Stimulated activated naive CD8-positive, alpha-beta T cell treated with anti-CD3 and anti-CD28 coated beads, Interleukin-15, amount 100 ng/mL, for 72 hours (primary cell): ENCODE data around the gene SLC4A9.
A peak's percentile ranks its signal among the peaks of the same experiment; 100 is the strongest.

Source experiments
- ATAC-seq: fragments of 150-1000 bp; cut with Tn5 transposase; 2 replicates; pipeline ENCODE4 v1.10.0; 2021; ENCODE audit warnings: mild to moderate bottlenecking, moderate library complexity
- DNase-seq, 2 donors: peaks; one replicate each; pipeline ENCODE4 v3.0.0; 2021 to 2022
- H3K27ac Mint-ChIP-seq, 2 donors: one replicate each; pipeline ENCODE4 v1.8.0; 2022; ENCODE audit warnings: mild to moderate bottlenecking in 2 of 2, mixed read lengths in 2 of 2, moderate library complexity in 2 of 2
- H3K27me3 Mint-ChIP-seq: one replicate; pipeline ENCODE4 v1.8.0; 2022; ENCODE audit warnings: mixed read lengths
- H3K4me1 Mint-ChIP-seq: one replicate; pipeline ENCODE4 v1.8.0; 2022; ENCODE audit warnings: mild to moderate bottlenecking, mixed read lengths
- H3K4me3 Mint-ChIP-seq, 2 donors: one replicate each; pipeline ENCODE4 v1.8.0; 2022; ENCODE audit warnings: mild to moderate bottlenecking in 2 of 2, mixed read lengths in 2 of 2, moderate library complexity in 1 of 2
- H3K9me3 Mint-ChIP-seq, 2 donors: one replicate each; pipeline ENCODE4 v1.8.0; 2022; ENCODE audit warnings: mixed read lengths in 2 of 2

The SLC4A9 gene

DNA sequence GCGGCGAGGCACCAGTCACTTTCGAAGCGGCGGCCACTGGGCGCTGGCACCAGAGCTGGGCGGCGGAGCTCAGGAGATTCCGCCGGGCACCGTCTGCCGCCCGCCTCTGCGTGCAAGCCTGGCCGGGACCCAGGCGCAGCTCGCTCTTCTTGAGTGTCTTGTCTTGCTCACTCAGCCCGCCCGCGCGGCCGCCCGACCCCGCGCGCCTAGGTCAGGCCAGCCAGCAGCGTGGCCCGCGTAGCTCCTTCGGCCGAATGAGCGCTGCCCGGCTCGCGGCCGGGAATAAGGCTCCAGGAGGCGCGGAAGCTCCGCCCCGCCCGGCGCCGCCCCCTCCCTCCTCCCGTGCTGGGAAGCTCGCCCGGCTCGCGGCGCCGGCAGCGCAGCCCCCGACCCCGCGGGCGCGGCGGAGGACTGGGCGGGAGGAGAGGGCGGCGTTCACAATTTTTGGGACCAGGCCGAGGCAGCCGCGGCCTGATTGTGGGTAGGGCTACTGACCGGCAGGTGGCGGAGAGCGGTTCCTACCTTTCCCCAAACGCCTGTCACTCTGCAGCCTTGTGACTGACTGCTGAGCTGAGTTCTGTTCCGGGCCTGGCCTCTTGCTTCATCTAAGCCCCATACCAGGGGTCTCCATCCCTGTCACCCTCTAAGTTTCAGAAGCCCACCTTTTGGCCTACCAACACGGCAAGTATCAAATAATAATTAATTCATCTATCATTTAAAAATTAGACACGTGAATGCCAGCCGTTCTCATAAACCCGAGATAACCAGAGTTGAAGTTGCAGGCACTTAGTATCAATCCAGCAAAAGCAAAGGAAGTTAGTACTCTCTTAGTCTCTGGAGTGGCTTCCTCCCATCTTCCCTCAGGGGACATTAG lies 13.4 kb upstream of the SLC4A9 start, which contains the start of gene HBEGF:
HBEGF (minus strand) TSS at position 256 of the 874 bp plus-strand sequence. CDS start 275 bp downstream, outside the sequence.
- peak within 1 kb of the TSS in 1 of 2 donors; percentile 21 for H3K27ac Mint-ChIP-seq
- peaks cover 47% of the 10 kb centered on the region for H3K27me3 Mint-ChIP-seq
- H3K4me1 Mint-ChIP-seq: peaks cover 53% of the 10 kb centered on the region

DNA sequence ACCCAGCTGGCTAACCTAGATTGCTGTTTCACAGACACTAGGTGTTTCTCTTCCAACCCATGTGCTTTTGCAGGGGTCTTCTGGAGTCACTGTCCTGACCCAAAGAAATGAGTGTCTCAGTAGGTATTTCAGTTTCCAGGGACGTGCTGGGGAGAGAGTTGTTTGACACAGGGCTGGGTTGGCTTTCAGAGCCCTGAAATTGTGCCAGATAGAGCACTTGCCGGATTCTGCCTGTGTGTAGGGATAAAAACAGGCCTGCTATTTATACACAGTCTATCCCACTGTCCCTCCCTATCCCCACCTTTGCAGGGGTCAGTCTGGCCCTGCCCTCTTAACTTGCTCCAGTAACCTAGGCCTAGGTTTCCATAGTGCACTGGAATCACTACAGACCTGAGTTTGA lies 12.6 kb upstream of the SLC4A9 start:
- no peak for DNase-seq
- peak overlapping the region in 1 of 2 donors; percentile 30 for H3K27ac Mint-ChIP-seq
- peak overlapping the region; percentile 35 to 84 for H3K4me3 Mint-ChIP-seq
- peaks cover 45% of the 10 kb centered on the region for H3K4me1 Mint-ChIP-seq
- H3K27me3 Mint-ChIP-seq: peaks cover 47% of the 10 kb centered on the region
- ATAC-seq: no peak
- no peaks in the 10 kb centered on the region for H3K9me3 Mint-ChIP-seq

More for the DNA sequence above, 13.4 kb upstream of the SLC4A9 start, which contains the start of gene HBEGF:
- Mint-ChIP-seq H3K4me3 (peak within 1 kb of the TSS; percentile 84 to 86), H3K9me3 (no peaks in the 10 kb centered on the region)
- ATAC-seq (peak; percentile 68), DNase-seq (peak; percentile 53 to 65)

DNA sequence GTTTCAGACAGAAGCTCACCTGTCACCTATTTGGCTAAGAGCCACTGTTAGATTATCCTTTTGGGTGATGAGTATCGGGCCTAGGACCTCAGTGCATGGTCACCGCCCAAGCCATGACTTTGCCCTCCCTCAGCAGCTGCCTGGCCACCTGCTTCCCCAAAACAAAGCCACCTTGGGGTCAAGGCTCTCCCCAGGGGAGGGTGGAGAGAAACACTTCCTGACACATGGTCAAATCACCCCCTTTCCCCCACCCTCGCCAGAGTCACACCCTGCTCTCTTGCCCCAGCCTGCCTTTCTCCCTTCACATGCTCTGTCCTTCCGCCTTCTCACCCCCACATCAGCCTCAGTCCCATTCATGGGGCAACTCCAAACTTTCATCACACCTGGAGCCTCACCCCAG lies 11.9 kb upstream of the SLC4A9 start:
- no peak overlapping the region for H3K4me3 Mint-ChIP-seq
- peaks cover 38% of the 10 kb centered on the region for H3K4me1 Mint-ChIP-seq
- H3K27me3 Mint-ChIP-seq: peaks cover 47% of the 10 kb centered on the region
- no peak for ATAC-seq
- no peak for DNase-seq
- no peak overlapping the region for H3K27ac Mint-ChIP-seq
- no peaks in the 10 kb centered on the region for H3K9me3 Mint-ChIP-seq

DNA sequence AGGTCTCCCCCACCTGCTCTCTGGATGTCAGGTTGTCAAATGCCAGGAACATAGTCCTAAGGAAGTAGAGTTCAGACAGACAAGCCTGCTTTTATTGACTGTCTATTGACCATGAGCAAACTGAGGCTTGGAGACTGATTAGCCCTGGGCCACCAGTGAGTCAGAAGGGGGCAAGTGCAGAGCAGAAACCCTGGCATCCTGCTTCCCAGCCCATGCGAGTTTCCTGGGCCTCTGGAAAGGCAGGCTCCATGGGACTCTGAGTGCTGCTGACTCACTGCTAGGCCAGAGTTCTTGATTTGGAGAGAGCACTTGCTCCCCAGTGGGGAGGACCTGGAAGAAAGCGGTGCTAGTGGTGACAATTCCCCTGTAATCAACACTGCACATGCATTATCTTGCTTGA lies 10.8 kb upstream of the SLC4A9 start:
- DNase-seq (no peak), ATAC-seq (no peak)
- Mint-ChIP-seq H3K4me3 (no peak overlapping the region), H3K27ac (no peak overlapping the region), H3K9me3 (no peaks in the 10 kb centered on the region), H3K27me3 (peaks cover 47% of the 10 kb centered on the region), H3K4me1 (peaks cover 26% of the 10 kb centered on the region)

DNA sequence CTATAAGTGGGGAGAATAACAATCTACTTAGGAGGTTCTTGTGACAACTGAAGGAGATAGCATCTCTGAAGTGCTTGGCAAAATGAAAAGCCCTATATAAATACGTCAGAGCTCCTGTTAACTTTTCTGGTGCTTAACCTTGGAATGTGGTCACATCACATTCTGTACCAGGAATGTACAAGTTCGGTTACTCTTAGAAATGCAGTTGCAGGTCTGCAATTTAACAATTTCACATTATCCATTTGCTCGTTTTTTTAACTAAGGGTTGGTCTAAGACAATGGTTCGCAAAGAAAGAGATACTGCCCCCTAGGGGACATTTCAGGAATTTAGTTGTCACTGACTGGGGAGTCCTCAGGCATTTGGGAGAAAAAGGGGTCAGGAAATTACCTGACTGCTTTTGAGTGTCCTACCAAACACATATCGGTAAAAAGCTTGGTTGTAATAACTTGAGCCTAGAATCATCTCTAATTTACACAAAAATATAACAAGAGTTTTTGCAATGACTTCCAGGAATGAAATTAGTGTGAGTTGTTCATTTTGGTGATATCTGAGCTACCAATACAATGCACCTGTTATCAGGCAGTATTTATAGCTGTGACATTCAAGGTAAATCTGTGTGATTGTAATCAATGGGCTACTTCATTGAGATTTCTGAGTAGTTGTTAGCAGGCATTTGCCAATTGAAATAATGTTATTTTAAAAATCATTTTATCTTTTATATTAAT lies 8.2 kb upstream of the SLC4A9 start:
- Mint-ChIP-seq H3K4me1 (peaks cover 6% of the 10 kb centered on the region), H3K4me3 (no peak overlapping the region), H3K27me3 (peaks cover 38% of the 10 kb centered on the region), H3K27ac (no peak overlapping the region), H3K9me3 (no peaks in the 10 kb centered on the region)
- ATAC-seq (peak; percentile 83), DNase-seq (peak; percentile 48 to 64)

DNA sequence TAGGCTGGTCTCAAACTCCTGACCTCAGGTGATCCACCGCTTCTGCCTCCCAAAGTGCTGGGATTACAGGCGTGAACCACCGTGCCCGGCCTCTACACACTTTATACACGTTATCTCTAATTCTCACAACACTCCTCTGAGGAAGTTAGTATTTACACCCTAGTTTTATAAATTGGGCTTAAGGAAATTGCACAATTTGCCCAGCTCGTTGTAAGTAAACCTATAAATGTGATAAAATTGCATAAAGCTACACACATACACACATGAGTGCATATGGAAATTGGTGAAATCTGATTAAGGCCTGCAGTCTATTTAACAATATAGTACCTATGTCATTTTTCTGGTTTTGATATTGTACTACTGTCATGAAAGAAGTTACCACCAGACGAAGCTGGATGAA lies 4.4 kb upstream of the SLC4A9 start:
- Mint-ChIP-seq H3K4me3 (no peak overlapping the region), H3K27me3 (peaks cover 25% of the 10 kb centered on the region), H3K4me1 (peaks cover 13% of the 10 kb centered on the region), H3K9me3 (no peaks in the 10 kb centered on the region), H3K27ac (no peak overlapping the region)
- DNase-seq: no peak
- no peak for ATAC-seq

DNA sequence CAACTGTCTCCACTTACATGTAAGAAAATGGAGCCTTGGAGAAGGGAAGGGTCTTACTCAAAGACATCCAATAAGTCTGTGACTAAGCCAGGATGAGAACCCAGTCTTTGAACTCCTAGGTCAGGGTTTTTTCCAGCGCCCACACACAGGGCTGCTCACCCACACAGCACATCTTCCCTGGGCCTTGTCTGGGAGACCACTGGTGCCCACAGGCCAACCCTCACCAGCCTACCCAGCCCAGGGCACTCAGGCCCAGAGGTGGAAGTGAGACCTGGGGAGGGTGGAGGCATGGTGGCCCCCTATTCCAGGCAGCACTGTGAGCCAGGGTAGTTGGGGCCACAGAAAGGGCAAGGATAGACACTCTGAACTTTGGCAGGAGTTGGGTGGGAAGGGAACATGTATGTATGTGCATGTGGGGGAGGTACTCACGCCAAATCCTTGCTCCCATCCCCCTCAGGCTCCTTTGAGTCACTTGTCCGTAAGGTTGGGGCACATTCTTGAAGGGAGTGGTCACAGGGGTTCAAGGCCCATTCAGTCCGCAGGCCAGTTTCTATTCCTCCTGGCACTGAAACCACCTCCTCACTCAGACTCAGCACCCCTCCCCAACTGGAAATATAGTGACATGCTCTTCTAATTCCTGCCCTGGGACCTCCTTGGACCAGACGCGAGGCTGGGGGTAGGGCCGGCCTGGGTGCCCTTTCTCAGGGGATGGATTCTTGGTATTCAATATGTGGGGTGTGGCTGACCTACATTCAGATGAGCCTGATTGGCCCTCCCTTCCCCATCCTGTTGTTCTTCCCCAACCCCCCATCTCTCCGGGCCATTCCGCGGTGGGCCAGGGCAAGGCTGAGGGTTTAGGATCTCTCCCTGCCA lies 2.9 kb upstream of the SLC4A9 start:
- Mint-ChIP-seq H3K27ac (no peak overlapping the region), H3K9me3 (no peaks in the 10 kb centered on the region), H3K27me3 (peaks cover 17% of the 10 kb centered on the region), H3K4me3 (peak overlapping the region; percentile 70 to 87), H3K4me1 (peaks cover 13% of the 10 kb centered on the region)
- DNase-seq: no peak
- peak; percentile 51 for ATAC-seq

- H3K27ac Mint-ChIP-seq: no peak overlapping the region
- ATAC-seq: peak; percentile 94
- no peaks in the 10 kb centered on the region for H3K9me3 Mint-ChIP-seq
- H3K4me3 Mint-ChIP-seq: peak overlapping the region; percentile 70 to 87
- peaks cover 17% of the 10 kb centered on the region for H3K27me3 Mint-ChIP-seq
- H3K4me1 Mint-ChIP-seq: peaks cover 13% of the 10 kb centered on the region
- peak; percentile 80 to 82 for DNase-seq
Observed at GRCh38 chr5:140357726-140358093, 2.3 kb upstream of the SLC4A9 start.

DNA sequence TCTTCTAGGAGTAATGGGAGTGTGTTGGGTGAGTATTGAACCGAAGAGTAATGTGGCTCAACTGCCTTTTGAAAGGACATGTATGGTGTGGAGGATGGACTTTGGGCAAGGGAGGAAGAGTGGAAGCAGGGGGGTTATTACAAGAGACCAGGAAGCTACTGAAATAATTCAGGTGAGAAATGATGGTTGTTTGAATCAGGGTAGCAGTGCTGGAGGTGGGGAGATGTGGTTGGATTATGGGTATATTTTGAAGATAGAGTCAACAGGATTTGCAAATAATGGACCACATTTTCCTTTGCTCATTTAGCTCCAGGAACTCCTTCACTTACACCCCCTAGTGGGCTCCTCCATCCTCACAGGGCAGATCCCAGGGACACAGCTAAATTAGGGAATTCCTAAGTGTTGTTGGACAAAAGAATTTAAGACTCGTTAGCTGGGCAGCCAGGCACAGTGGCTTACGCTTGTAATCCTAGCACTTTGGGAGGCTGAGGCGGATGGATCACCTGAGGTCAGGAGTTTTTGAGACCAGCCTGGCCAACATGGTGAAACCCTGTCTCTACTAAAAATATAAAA lies 1.2 kb upstream of the SLC4A9 start:
- ATAC-seq: no peak
- H3K4me3 Mint-ChIP-seq: no peak overlapping the region
- H3K4me1 Mint-ChIP-seq: peaks cover 23% of the 10 kb centered on the region
- no peaks in the 10 kb centered on the region for H3K9me3 Mint-ChIP-seq
- no peak for DNase-seq
- H3K27me3 Mint-ChIP-seq: peaks cover 17% of the 10 kb centered on the region
- no peak overlapping the region for H3K27ac Mint-ChIP-seq

DNA sequence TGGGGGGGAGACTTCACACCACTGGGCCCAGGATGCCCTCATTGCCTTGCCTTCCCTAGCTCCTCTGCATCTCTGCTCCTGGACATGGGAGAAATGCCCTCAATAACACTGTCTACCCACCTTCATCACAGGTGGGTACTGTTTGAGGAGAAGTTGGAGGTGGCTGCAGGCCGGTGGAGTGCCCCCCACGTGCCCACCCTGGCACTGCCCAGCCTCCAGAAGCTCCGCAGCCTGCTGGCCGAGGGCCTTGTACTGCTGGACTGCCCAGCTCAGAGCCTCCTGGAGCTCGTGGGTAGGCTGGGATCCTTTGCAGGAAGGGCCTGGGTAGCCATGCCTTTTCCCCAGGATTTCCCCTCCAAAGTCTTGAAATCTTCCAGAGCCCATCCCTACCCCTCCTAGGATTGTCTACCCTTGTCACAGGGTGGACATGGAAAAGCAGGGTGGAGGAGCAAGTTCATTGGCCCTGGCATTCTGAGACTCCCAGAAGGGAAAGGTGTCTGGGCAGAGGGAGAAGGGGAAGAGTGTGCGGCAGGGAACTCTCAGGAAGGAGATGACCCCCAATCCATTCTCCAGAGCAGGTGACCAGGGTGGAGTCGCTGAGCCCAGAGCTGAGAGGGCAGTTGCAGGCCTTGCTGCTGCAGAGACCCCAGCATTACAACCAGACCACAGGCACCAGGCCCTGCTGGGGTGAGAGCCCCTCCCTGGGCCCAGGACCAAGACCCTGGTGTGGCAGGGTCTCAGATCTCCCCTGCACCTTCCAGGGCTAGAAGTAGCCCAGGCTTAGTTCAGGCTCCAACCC lies 886 bp downstream of the SLC4A9 start:
- no peak for ATAC-seq
- Mint-ChIP-seq H3K27ac (no peak overlapping the region), H3K4me1 (peaks cover 23% of the 10 kb centered on the region), H3K27me3 (peaks cover 17% of the 10 kb centered on the region), H3K9me3 (no peaks in the 10 kb centered on the region), H3K4me3 (no peak overlapping the region)
- no peak for DNase-seq

- Mint-ChIP-seq H3K27ac (no peak overlapping the region), H3K4me1 (peaks cover 21% of the 10 kb centered on the region), H3K27me3 (peaks cover 17% of the 10 kb centered on the region), H3K4me3 (no peak overlapping the region), H3K9me3 (no peaks in the 10 kb centered on the region)
- DNase-seq (no peak), ATAC-seq (no peak)
Observed at GRCh38 chr5:140361901-140362300, 1.9 kb downstream of the SLC4A9 start.

DNA sequence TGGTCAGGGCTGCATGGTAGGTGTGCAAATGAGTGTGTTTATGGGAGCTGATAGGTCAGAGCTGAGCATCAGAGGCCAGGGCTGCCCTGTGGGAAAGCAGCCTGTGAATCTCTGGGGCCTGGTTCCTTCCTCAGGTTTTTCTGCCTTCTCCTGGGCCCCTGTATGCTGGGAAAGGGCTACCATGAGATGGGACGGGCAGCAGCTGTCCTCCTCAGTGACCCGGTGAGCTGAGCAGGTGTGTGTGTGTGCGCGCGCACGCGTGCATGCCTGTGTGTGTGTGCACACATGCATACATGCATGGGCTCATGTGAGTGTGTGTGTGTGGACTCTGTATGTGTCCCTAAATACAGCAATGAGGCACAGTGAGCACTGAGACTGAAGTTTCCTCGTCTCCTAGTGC lies 2.3 kb downstream of the SLC4A9 start:
- Mint-ChIP-seq H3K4me3 (no peak overlapping the region), H3K27ac (no peak overlapping the region), H3K4me1 (peaks cover 17% of the 10 kb centered on the region), H3K27me3 (peaks cover 17% of the 10 kb centered on the region), H3K9me3 (no peaks in the 10 kb centered on the region)
- no peak for DNase-seq
- ATAC-seq: no peak

GRCh38 chr5:140362875-140363630 lies 3.1 kb downstream of the SLC4A9 start:
- H3K27me3 Mint-ChIP-seq: peaks cover 10% of the 10 kb centered on the region
- peaks cover 16% of the 10 kb centered on the region for H3K4me1 Mint-ChIP-seq
- no peaks in the 10 kb centered on the region for H3K9me3 Mint-ChIP-seq
- H3K27ac Mint-ChIP-seq: peak overlapping the region; percentile 83 to 85
- peak; percentile 88 for ATAC-seq
- peak; percentile 86 to 87 for DNase-seq
- peak overlapping the region; percentile 83 to 90 for H3K4me3 Mint-ChIP-seq
